HepG2 (cell line): ENCODE data around the gene ZNF155. TPM values are rescaled to one million over a fixed set of nuclear protein-coding genes. Genes with fewer than 3 reads are reported as not detected.
A peak's percentile ranks its signal among the peaks of the same experiment; 100 is the strongest.

ENCODE experiments used
- BHLHE40 ChIP-seq: IDR thresholded peaks from 2 replicates; pipeline ENCODE4 v1.6.1; 2011; ENCODE audit warnings: low read length, improper control_type of control experiment
- HNF1A ChIP-seq, 2 experiments: sonication (generic) in 1 of 2; formaldehyde crosslinking in 1 of 2; IDR thresholded peaks; 2 replicates each; pipeline versions ENCODE4 v1.4.0 to v1.6.1; 2016 to 2020; ENCODE audit warnings: borderline replicate concordance in 1 of 2, low read depth in 1 of 2, mild to moderate bottlenecking in 1 of 2, missing genetic modification reagents in 1 of 2
- MAFG ChIP-seq: sonication (generic); formaldehyde crosslinking; IDR thresholded peaks from 2 replicates; pipeline ENCODE4 v1.5.1; 2020; ENCODE audit warnings: mild to moderate bottlenecking, missing genetic modification reagents
- NPAS2 ChIP-seq: sonication (generic); formaldehyde crosslinking; IDR thresholded peaks from 2 replicates; pipeline ENCODE4 v1.8.0; 2022; ENCODE audit warnings: mild to moderate bottlenecking, missing genetic modification reagents, borderline replicate concordance
- RORA ChIP-seq: sonication (generic); formaldehyde crosslinking; IDR thresholded peaks from 2 replicates; pipeline ENCODE4 v1.5.0; 2020; ENCODE audit warnings: mild to moderate bottlenecking, missing genetic modification reagents, moderate library complexity
- TFE3 ChIP-seq: IDR thresholded peaks from 2 replicates; pipeline ENCODE4 v1.6.1; 2016
- ZFYVE20 ChIP-seq: sonication (generic); formaldehyde crosslinking; IDR thresholded peaks from 2 replicates; pipeline ENCODE4 v1.8.0; 2023; ENCODE audit warnings: low read depth, mild to moderate bottlenecking, moderate library complexity, missing genetic modification reagents, borderline replicate concordance
- ZNF256 ChIP-seq: sonication (generic); formaldehyde crosslinking; conservative IDR thresholded peaks from 2 replicates; pipeline ENCODE4 v1.4.0; 2020; ENCODE audit warnings: missing genetic modification reagents
- ZNF326 ChIP-seq: sonication (generic); formaldehyde crosslinking; IDR thresholded peaks from 2 replicates; pipeline ENCODE4 v1.4.0; 2020; ENCODE audit warnings: missing genetic modification reagents, borderline replicate concordance
- ZNF329 ChIP-seq: sonication (generic); formaldehyde crosslinking; IDR thresholded peaks from 2 replicates; pipeline ENCODE4 v1.9.0; 2021; ENCODE audit warnings: low read depth, mild to moderate bottlenecking, missing genetic modification reagents
- ZNF431 ChIP-seq: sonication (generic); formaldehyde crosslinking; IDR thresholded peaks from 2 replicates; pipeline ENCODE4 v1.9.0; 2022; ENCODE audit warnings: missing genetic modification reagents, low read depth, mild to moderate bottlenecking, borderline replicate concordance
- ZNF446 ChIP-seq: sonication (generic); formaldehyde crosslinking; IDR thresholded peaks from 2 replicates; pipeline ENCODE4 v1.5.0; 2020; ENCODE audit warnings: mild to moderate bottlenecking, missing genetic modification reagents
- ZSCAN12 ChIP-seq: sonication (generic); formaldehyde crosslinking; IDR thresholded peaks from 2 replicates; pipeline ENCODE4 v1.9.0; 2021; ENCODE audit warnings: mild to moderate bottlenecking, missing genetic modification reagents
- polyA plus RNA-seq, 8 experiments: library from polyadenylated mRNA; depleted of rRNA in 3 of 8; stranded (reverse) in 7 of 8; unstranded in 1 of 8; fragments of >200 nt; fragmentation: Illumina TruSeq in 4 of 8; extraction: Trizol in 4 of 8; gene quantifications; 2 replicates each; pipeline versions ENCODE4 v1.2.1 to v1.2.3, GENCODE V29; 2011 to 2016; ENCODE audit warnings: low read depth in 4 of 8, missing spikeins in 1 of 8, mixed read lengths in 1 of 8; ENCODE audit not compliant: insufficient read depth in 1 of 8
- total RNA-seq, 5 experiments: library from RNA; depleted of rRNA; stranded (reverse); fragments of >200 nt; fragmentation: Illumina TruSeq; extraction: Trizol; gene quantifications; 2 replicates each; pipeline ENCODE4 v1.2.3, GENCODE V29; 2016; ENCODE audit warnings: low read depth in 1 of 5
- TF ChIP-seq, protein P1 (sequence below): sonication (generic); formaldehyde crosslinking; IDR thresholded peaks from 2 replicates; pipeline ENCODE4 v1.9.0; 2021; ENCODE audit warnings: missing genetic modification reagents, borderline replicate concordance
- TF ChIP-seq, protein P2 (sequence below): sonication (generic); formaldehyde crosslinking; IDR thresholded peaks from 2 replicates; pipeline ENCODE4 v1.4.0; 2020; ENCODE audit warnings: missing genetic modification reagents
- TF ChIP-seq, protein P3 (sequence below): IDR thresholded peaks from 2 replicates; pipeline ENCODE4 v1.6.1; 2016; ENCODE audit warnings: mild to moderate bottlenecking

The ZNF155 gene
- total and polyA plus RNA-seq, 2 of the 13 experiments (the other 11 are each of a cell fraction or from before 2014, with no cell fraction given) = 2.5 to 3.6 TPM

GRCh38 chr19:43950834-43951645 is 32.9 kb upstream of the ZNF155 start, which contains the start of gene ZNF221 (continued):
- TF ChIP-seq HNF1A (IDR thresholded peaks at IDR 0.05; ENCODE audit: low read depth) (no peak), HNF1A (CRISPR knock-in tag; IDR thresholded peaks at IDR 0.05; ENCODE audit: borderline replicate concordance) (no peak), ZFYVE20 (CRISPR knock-in tag) (no peak), RORA (CRISPR knock-in tag) (0 out of 2 replicates have a peak, but pooled peaks have one; percentile 29), NPAS2 (CRISPR knock-in tag) (no peak), ZNF256 (CRISPR knock-in tag) (no peak), TFE3 (CRISPR knock-in tag) (peak; percentile 55), ZSCAN12 (CRISPR knock-in tag) (no peak), MAFG (no peak), ZNF329 (CRISPR knock-in tag) (no peak), BHLHE40 (no peak), ZNF446 (CRISPR knock-in tag) (no peak), ZNF326 (CRISPR knock-in tag) (no peak), ZNF431 (CRISPR knock-in tag) (no peak)
- TF ChIP-seq, protein P1, sequence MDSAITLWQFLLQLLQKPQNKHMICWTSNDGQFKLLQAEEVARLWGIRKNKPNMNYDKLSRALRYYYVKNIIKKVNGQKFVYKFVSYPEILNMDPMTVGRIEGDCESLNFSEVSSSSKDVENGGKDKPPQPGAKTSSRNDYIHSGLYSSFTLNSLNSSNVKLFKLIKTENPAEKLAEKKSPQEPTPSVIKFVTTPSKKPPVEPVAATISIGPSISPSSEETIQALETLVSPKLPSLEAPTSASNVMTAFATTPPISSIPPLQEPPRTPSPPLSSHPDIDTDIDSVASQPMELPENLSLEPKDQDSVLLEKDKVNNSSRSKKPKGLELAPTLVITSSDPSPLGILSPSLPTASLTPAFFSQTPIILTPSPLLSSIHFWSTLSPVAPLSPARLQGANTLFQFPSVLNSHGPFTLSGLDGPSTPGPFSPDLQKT (CRISPR knock-in tag) = no peak
- TF ChIP-seq, protein P2, sequence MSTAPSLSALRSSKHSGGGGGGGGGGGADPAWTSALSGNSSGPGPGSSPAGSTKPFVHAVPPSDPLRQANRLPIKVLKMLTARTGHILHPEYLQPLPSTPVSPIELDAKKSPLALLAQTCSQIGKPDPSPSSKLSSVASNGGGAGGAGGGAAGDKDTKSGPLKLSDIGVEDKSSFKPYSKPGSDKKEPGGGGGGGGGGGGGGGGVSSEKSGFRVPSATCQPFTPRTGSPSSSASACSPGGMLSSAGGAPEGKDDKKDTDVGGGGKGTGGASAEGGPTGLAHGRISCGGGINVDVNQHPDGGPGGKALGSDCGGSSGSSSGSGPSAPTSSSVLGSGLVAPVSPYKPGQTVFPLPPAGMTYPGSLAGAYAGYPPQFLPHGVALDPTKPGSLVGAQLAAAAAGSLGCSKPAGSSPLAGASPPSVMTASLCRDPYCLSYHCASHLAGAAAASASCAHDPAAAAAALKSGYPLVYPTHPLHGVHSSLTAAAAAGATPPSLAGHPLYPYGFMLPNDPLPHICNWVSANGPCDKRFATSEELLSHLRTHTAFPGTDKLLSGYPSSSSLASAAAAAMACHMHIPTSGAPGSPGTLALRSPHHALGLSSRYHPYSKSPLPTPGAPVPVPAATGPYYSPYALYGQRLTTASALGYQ = no peak
- TF ChIP-seq, protein P3, sequence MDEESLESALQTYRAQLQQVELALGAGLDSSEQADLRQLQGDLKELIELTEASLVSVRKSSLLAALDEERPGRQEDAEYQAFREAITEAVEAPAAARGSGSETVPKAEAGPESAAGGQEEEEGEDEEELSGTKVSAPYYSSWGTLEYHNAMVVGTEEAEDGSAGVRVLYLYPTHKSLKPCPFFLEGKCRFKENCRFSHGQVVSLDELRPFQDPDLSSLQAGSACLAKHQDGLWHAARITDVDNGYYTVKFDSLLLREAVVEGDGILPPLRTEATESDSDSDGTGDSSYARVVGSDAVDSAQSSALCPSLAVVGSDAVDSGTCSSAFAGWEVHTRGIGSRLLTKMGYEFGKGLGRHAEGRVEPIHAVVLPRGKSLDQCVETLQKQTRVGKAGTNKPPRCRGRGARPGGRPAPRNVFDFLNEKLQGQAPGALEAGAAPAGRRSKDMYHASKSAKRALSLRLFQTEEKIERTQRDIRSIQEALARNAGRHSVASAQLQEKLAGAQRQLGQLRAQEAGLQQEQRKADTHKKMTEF = peak; percentile 68
